Activated CD4-positive, alpha-beta T cell treated with anti-CD3 and anti-CD28 coated beads, Interleukin-2, amount 50 U/mL, for 24 hours (primary cell): Measurements from ENCODE around the gene MAP3K5.
"Not testable (repeated sequence)": the region's sequence is repeated elsewhere in the genome, so short reads cannot be mapped to it uniquely, and the experiment has no call there.

Experiments used
- DNase-seq, 2 donors: peaks; one replicate each; pipeline ENCODE4 v3.0.0-alpha.2; 2020; ENCODE audit warnings: low read depth in 1 of 2, low spot score in 1 of 2

MAP3K5 gene

GRCh38 chr6:136728033-136728939 lies 64.0 kb downstream of the MAP3K5 start:
- DNase-seq = no peak

- DNase-seq = no peak
Observed at GRCh38 chr6:136726837-136727557, 65.3 kb downstream of the MAP3K5 start.

GRCh38 chr6:136725124-136725523 lies 67.2 kb downstream of the MAP3K5 start:
- no peak for DNase-seq

GRCh38 chr6:136723780-136724179 lies 68.5 kb downstream of the MAP3K5 start:
- DNase-seq = peak in 1 of 2 donors; percentile 4

GRCh38 chr6:136721467-136721866 lies 70.8 kb downstream of the MAP3K5 start:
- DNase-seq = no peak

GRCh38 chr6:136720045-136720770 lies 72.1 kb downstream of the MAP3K5 start:
- DNase-seq = no peak

- no peak for DNase-seq
Observed at GRCh38 chr6:136719280-136720044, 72.8 kb downstream of the MAP3K5 start.

- DNase-seq = no peak
Observed at GRCh38 chr6:136718476-136718875, 73.8 kb downstream of the MAP3K5 start.

- no peak for DNase-seq
Observed at GRCh38 chr6:136717716-136717990, 74.6 kb downstream of the MAP3K5 start.

- no peak for DNase-seq
Observed at GRCh38 chr6:136716917-136717715, 75.2 kb downstream of the MAP3K5 start.

GRCh38 chr6:136712642-136713041 lies 79.6 kb downstream of the MAP3K5 start:
- DNase-seq = not testable (repeated sequence)

GRCh38 chr6:136711644-136712043 lies 80.6 kb downstream of the MAP3K5 start:
- no peak for DNase-seq

GRCh38 chr6:136710877-136711552 lies 81.3 kb downstream of the MAP3K5 start:
- no peak for DNase-seq

GRCh38 chr6:136709429-136709828 lies 82.8 kb downstream of the MAP3K5 start:
- DNase-seq = no peak

GRCh38 chr6:136706430-136706829 lies 85.8 kb downstream of the MAP3K5 start:
- no peak for DNase-seq

- no peak for DNase-seq
Observed at GRCh38 chr6:136703331-136703865, 88.9 kb downstream of the MAP3K5 start.

- no peak for DNase-seq
Observed at GRCh38 chr6:136701045-136701444, 91.2 kb downstream of the MAP3K5 start.

GRCh38 chr6:136699358-136699757 lies 92.9 kb downstream of the MAP3K5 start:
- DNase-seq = no peak

- no peak for DNase-seq
Observed at GRCh38 chr6:136696783-136697364, 95.4 kb downstream of the MAP3K5 start.
